ENCODE measurements around the gene GOLGA6L24.
"Not testable (repeated sequence)": the region's sequence is repeated elsewhere in the genome, so short reads cannot be mapped to it uniquely, and the experiment has no call there.

The GOLGA6L24 gene

DNA sequence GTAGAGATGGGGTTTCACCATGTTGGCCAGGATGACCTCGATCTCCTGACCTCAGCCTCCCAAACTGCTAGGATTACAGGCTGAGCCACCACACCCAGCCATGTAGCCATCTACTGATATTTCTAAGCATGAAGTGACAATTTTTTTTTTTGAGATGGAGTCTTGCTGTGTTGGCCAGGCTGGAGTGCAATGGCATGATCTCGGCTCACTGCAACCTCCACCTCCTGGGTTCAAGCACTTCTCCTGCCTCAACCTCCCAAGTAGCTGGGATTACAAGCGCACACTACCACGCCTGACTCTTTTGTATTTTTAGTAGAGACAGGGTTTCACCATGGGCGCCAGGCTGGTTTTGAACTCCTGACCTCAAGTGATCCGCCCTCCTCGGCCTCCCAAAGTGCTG, 40.9 kb downstream of the GOLGA6L24 start:
- H3K4me1 ChIP-seq (ENCODE audit: control insufficient read depth, low read depth, low read length); H3K4me3 ChIP-seq (ENCODE audit: low read length); H3K9me3 ChIP-seq (ENCODE audit: control insufficient read depth, low read depth, low read length); H3K36me3 ChIP-seq (ENCODE audit: control insufficient read depth, low read depth, low read length); H3K27ac ChIP-seq (ENCODE audit: low read length); H3K9ac ChIP-seq (ENCODE audit: low read length); H3K27me3 ChIP-seq (ENCODE audit: control insufficient read depth, insufficient read depth, low read length): not testable (repeated sequence)

- H3K4me3 ChIP-seq (ENCODE audit: low read length); H3K4me1 ChIP-seq (ENCODE audit: control insufficient read depth, low read depth, low read length); H3K27ac ChIP-seq (ENCODE audit: low read length); H3K9ac ChIP-seq (ENCODE audit: low read length); H3K9me3 ChIP-seq (ENCODE audit: control insufficient read depth, low read depth, low read length); H3K27me3 ChIP-seq (ENCODE audit: control insufficient read depth, insufficient read depth, low read length): not testable (repeated sequence)
- H3K36me3 ChIP-seq (ENCODE audit: control insufficient read depth, low read depth, low read length): peaks cover 12% of the 10 kb centered on the region
These were observed 47.4 kb downstream of the GOLGA6L24 start for GRCh38 chr15:28310454-28310853.

DNA sequence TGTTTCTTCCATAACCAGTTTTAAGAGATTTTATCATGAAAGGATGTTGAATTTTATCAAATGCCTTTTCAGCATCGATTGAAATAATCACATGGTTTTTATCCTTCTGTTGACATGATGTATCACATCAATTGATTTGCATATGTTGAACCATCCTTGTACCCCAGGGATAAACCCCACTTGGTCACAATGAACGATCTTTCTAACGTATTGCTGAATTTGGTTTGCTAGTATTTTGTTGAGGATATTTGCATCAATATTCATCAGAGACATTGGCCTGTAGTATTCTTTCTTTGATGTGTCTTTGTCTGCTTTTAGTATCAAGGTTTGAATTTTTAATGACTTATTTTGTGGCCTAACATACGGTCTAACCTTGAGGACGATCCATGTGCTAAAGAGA, 49.2 kb downstream of the GOLGA6L24 start:
- H3K36me3 ChIP-seq (ENCODE audit: control insufficient read depth, low read depth, low read length); H3K4me1 ChIP-seq (ENCODE audit: control insufficient read depth, low read depth, low read length); H3K9ac ChIP-seq (ENCODE audit: low read length); H3K9me3 ChIP-seq (ENCODE audit: control insufficient read depth, low read depth, low read length); H3K27me3 ChIP-seq (ENCODE audit: control insufficient read depth, insufficient read depth, low read length); H3K27ac ChIP-seq (ENCODE audit: low read length); H3K4me3 ChIP-seq (ENCODE audit: low read length): not testable (repeated sequence)
